ENCODE data around the gene CCL20.
A peak's percentile ranks its signal among the peaks of the same experiment; 100 is the strongest.
"Not testable (repeated sequence)": the region's sequence is repeated elsewhere in the genome, so short reads cannot be mapped to it uniquely, and the experiment has no call there.

Gene CCL20

GRCh38 chr2:227813562-227814353 is at the start of gene CCL20:
Gene CCL20 (plus strand): TSS chr2:227813842. CDS start chr2:227813912, 70 bp downstream.
- peak in 1 of 2 donors; percentile 5 for DNase-seq

DNA sequence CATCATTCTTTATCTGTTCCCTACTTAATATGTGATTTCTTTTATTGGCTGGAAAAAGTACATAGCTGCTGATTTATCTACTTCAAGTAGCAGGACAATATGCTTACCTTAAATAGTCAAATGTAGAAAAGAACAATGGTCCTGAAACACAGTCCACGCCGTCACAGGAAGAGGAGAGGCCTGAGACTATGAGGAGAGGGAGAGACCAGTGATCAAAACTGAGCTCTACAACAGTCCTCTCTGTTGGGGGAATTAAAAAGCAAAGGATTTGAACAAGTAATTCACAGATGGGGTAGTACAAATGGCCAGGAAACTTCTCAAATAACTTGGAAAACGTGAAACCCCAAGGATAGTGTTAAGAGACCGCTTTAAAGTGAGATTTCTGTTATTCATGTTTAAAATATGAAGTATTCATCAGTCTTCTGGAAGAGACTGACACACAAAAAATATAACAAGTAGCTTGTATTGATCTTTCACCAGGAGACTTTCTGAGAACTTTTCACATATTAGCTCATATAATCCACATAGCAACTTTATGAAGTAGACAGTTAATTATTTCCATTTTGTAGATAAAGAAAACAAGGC is 47.8 kb upstream of the CCL20 start:
- DNase-seq, result no peak

- peak; percentile 55 to 59 for DNase-seq
Observed at GRCh38 chr2:227766373-227766883, 47.2 kb upstream of the CCL20 start.

DNA sequence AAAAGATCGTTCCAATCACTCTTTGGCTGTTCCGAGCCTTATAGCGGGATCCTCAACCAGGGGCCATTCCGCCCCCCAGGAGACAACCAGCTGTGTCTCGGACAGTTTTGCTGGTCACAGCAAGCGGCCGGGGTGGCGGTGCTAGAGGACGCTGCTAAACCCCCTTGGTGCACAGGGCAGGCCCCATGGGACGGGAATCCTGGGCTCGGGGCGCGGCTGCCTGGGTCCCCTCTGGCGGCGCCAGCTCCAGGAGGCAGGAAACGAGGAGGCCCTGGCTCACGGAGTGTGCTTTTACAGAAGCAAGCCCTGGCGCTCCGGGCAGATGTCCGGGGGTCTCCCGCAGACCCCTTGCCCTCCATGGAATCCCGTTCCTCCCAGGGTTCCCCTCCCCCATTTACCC is 45.8 kb upstream of the CCL20 start:
- no peak for DNase-seq

GRCh38 chr2:227772197-227772661 is 41.4 kb upstream of the CCL20 start:
- no peak for DNase-seq

DNA sequence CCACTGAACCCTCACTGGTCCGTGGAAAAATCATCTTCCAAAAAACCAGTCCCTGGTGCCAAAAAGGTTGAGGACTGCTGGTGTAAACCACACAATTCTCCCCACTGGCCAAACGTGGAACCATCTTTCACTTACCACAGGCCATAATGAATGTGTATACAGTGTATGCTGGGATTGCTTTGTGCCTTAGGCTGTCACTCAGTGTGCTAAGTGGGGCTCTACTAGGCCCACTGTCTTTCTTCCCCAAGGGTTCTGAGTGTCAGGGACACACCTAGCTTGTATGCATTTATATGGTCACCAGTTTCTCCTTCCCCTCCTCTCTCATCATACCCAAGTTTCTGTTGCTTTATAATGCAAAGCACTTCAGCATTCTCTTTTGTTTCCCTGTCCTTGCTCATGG is 40.7 kb upstream of the CCL20 start:
- no peak for DNase-seq

DNA sequence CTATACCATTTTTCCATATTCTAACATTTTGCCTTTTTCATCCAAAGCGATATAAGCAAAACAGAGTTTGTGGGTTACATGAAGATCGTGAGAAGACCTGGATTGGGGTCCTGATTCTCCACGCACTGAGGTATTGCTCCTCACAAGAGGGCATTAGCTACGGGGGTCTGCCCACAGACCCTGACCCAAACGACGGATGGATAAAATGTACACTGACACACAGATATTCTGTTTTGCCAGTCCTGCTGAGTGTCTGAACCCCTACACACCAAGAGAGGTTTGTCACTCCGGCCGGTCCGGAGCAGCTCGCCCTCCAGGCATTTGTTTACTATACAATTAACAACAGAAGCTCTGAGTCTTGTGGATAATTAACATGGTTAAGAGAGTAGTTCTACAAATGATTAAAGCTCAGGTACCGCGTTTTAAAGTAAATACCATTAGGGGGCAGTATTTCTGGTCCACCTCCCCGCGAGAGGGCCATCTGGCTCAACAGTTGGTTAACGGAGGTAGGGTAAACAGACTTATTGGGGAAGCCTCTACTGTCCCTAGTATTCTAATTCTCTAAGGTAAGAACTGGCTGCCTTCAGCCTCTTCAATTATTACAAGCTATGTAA is 39.5 kb upstream of the CCL20 start:
- DNase-seq, result peak in 1 of 2 donors; percentile 5

DNA sequence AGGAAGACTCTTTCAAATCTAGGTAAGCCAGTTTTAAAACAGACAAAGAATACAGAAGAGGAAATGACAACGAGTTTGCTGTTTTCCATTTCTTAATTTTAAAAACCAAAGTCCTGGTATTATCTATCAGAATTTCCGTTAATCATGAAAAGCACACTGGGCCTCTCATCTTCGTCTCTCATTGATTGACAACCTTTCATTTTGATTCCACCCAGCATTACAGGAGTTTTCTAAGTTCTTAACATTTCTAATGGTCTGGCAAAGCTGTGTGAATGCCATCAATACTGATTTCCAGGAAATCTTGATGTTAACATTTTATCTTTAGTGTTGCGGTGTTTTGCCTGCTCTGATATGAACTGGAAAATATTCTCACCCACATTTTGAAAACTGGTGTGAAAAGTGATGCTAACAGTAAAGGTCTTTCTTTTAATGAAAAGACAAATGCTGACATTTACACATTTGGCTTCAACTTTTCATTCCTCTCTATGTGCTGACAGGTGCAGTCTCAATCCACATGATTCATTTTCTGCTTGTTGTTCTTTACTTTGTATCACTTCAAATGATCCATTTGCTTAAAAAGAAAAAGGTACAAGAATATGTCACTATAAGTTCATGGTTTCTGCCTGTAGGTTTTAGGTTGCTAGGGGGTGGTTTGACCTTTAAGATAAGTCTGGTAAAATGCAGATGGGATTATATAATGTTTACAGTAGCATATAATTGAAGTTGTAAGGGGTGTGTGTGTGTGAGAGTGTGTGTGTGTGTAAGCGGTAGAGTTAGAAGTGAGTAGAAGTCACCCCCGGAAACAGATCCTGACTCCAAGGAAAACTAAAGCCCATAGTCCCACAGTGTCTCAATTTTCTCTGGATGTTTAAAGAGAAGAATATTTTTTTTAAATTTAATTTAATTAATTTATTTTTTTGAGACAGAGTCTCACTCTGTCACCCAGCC is 38.5 kb upstream of the CCL20 start:
- no peak for DNase-seq

DNA sequence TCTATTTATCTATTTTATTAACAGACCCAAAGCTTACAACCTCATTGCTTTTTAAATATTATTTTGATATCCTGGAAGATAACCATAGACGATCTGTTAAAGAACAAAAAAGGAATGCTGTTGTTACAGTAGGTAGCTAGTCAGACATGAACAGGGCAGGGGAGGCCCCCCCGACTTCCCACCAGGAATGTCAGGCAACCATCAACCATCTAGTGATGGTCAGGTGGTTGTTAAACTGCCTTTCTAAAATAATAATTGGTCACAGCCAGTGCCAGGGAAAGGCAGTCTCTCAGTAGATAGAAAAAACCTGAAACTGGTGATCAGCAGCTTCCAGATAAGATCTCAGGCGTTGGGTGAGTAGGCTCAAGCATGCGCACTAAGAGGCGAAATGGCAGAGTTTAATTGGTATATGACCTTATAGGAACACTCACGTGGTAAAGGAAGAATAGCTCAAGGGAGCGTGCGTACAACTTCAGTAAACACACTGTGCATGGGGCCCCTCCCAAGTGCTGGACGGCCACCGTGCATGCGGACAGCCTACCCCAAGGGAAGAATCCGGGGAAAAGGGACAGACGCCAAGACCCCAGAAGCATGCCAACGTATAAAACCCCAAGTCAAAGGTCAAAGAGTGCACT is 32.5 kb upstream of the CCL20 start:
- no peak for DNase-seq

DNA sequence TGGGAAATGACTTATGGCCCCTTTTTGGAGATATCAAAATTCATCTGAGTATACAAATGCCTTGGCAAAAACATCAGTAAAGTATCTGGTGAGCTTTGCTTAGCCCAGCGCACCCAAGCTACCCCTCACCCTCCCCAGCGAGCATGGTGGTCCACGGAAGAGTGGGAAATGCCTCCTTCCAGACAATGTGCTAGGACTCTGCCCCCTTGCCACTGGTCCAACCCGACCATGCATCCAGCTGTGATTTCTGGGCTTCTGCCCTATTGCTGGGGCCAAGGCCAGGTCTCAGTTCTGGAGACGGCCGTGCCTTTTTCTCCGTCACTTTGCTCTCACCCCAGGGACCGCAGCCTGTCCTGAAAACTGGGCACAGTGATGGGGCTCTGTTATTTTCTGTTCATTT is 31.8 kb upstream of the CCL20 start:
- no peak for DNase-seq

- DNase-seq, result no peak
Observed at GRCh38 chr2:227782804-227783203, 30.8 kb upstream of the CCL20 start.

DNA sequence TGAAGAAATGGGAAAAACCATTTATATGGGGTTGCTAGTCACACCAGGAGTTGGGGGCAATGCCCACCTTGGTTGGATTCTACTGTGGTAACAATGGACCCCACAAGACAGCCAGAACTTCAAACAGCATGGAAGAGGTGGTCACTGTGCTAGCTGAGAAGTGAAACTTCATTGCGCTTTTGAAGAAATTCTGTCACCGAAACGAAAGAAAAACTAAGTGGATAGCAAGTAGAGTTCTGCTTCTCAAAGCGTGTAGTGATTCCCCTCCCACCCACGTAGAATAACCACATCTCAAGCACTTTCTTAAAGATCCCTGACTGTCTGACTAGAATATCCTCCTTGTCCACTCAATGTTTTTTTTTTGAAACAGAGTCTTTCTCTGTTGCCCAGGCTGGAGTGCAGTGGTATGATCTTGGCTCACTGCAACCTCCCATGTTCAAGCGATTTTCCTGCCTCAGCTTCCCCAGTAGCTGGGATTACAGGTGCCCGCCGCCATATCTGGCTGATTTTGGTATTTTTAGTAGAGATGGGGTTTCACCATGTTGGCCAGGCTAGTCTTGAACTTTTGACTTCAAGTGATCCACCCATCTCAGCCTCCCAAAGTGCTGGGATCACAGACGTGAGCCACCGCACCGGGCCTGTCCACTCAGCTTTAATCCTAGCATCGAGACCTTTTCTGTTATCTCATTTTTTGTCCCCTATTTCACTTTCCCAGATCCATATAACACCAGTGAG is 30.1 kb upstream of the CCL20 start:
- peak in 1 of 2 donors; percentile 7 for DNase-seq

DNA sequence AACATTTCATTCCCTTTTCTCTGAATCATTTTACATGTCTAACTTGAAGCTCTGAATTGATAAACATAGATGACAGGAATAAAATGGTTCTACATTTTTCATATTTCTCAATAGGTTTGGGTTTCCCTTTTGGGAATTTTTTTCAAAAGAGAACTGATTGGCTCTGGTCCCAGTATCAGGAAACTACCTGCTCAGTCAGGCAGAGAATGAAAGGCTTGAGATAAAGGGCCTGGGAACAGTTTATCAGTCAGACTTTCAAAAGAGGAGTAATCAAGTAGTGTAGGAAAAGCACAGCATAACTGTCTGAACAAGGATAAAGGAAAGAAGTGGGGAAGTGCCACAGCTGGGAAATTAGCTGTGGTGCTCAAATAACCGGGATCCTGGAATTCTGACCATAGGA is 28.3 kb upstream of the CCL20 start:
- no peak for DNase-seq

GRCh38 chr2:227788561-227789018 is 25.1 kb upstream of the CCL20 start:
- no peak for DNase-seq

DNA sequence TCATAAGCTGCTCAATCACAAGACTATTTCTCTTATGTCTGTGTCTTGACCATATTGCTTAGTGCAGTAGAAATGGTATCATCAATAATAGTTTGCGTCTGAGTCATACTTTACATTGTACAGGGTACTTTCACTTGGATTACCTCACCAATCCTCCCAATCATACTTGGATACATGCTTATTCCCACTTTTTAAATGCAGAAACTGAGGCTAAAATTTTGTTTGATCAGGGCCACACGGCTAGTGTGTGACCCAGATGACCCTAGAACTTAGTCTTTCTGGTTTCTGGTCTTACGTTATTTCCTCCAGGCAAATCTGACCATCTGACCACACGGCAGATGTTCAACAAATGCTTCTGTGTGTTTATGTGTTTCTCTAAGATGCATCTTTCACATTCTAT is 23.8 kb upstream of the CCL20 start:
- DNase-seq, result no peak

DNA sequence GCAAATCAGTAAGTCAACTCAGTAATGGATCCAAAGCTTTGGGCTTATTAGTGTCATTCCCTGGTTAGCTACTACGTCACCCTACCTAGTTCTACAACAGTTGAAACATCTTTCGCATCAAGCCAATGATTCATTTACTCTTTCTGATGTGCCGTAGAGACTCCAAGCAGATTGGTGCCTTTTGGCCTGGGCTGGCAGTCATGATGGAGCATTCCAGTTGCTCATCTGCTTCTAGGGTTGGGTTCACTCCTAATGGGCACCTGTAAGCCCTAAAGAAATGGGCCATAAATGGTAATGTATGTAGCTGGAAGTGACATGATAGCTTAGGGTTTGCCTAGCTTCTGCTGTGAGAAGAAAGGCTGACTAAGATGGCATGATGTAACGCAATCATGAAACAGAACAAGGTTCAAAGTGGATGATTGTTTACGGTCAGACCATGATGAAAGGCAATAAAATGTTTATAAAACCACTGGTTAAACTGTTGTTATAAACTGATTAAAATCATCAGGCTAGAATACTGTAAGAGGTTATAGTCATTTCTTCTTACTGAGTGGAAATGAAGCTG is 20.4 kb upstream of the CCL20 start:
- no peak for DNase-seq

GRCh38 chr2:227796045-227796711 is 17.5 kb upstream of the CCL20 start:
- no peak for DNase-seq

GRCh38 chr2:227796768-227797167 is 16.9 kb upstream of the CCL20 start:
- DNase-seq, result not testable (repeated sequence)

DNA sequence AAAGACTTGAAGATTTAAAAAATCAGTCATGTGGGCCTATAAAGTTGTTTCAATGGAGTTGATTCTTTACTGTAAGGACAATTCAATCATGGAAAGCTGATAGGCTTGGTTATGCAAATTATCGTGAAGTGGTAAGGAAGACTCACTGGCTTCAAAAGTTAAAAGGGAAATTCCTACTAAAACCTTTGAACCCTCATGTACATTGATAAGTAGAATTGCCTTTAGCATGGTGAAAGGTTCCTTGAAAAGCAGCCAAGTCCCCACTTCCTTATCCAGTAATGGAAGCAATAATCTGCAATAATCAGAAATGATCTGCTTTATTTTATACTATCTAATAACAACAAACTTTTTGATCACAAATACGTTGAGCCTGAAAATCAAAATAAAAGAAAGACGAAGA is 14.4 kb upstream of the CCL20 start:
- no peak for DNase-seq

DNA sequence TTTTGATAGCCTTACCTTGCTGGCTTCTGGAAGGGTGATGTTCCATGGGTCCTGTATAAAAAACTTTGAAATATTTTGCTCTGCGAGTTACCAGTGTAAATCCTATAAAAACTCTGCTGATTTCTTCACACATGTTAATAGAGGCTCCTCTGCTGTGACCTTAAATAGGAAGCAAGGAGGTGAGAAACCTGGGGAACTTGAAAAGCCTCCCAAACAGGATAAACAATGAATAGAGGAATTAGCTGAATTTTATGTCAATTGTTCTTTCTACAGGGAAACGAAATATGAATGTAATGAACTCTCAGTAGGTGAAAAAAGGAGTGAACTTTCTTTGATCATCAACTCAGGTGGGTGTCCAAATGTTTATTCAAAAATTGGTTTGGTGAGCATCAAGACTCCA is 10.8 kb upstream of the CCL20 start:
- no peak for DNase-seq
